Measurements from ENCODE around the gene ARL6IP4. TPM values are rescaled to one million over a fixed set of nuclear protein-coding genes. Genes with fewer than 3 reads are reported as not detected.

Gene ARL6IP4
- total RNA-seq, 2 experiments from 2014 or later, result 140 to 142 TPM

GRCh38 chr12:122987086-122987951, 6.8 kb downstream of the ARL6IP4 start:
- H3K4me1 Mint-ChIP-seq (ENCODE audit: low read depth), result peaks cover 25% of the 10 kb centered on the region
- POLR2A ChIA-PET, result interaction anchor here (1.2 kb wide), 1 partner anchor 12 kb away, joined by 4 read pairs; the partner anchor contains the start of gene OGFOD2
- ATAC-seq (ENCODE audit: poor library complexity) (no peak), DNase-seq (no peak)
- no peak overlapping the region for H3K27ac ChIP-seq (ENCODE audit: low read depth in 1 of 2, low read length in 2 of 2)
- TF ChIP-seq, protein P1, sequence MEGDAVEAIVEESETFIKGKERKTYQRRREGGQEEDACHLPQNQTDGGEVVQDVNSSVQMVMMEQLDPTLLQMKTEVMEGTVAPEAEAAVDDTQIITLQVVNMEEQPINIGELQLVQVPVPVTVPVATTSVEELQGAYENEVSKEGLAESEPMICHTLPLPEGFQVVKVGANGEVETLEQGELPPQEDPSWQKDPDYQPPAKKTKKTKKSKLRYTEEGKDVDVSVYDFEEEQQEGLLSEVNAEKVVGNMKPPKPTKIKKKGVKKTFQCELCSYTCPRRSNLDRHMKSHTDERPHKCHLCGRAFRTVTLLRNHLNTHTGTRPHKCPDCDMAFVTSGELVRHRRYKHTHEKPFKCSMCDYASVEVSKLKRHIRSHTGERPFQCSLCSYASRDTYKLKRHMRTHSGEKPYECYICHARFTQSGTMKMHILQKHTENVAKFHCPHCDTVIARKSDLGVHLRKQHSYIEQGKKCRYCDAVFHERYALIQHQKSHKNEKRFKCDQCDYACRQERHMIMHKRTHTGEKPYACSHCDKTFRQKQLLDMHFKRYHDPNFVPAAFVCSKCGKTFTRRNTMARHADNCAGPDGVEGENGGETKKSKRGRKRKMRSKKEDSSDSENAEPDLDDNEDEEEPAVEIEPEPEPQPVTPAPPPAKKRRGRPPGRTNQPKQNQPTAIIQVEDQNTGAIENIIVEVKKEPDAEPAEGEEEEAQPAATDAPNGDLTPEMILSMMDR (IDR thresholded peaks at IDR 0.05), result no peak
- CTCF ChIA-PET, result no interaction called here
- H3K9me3 ChIP-seq (ENCODE audit: control insufficient read depth in 1 of 2, insufficient read depth in 1 of 2, low read length in 2 of 2), result no peaks in the 10 kb centered on the region
- H3K27me3 Mint-ChIP-seq, result no peaks in the 10 kb centered on the region
- H3K36me3 ChIP-seq (ENCODE audit: insufficient read depth, low read length), result peaks cover 33% of the 10 kb centered on the region
- H3K9me3 Mint-ChIP-seq, result no peaks in the 10 kb centered on the region
- no peak overlapping the region for H3K27ac Mint-ChIP-seq
- H3K4me1 ChIP-seq (ENCODE audit: insufficient read depth, low read length), result peaks cover 28% of the 10 kb centered on the region
- no peak overlapping the region for H3K4me3 ChIP-seq (ENCODE audit: low read length)
- no peaks in the 10 kb centered on the region for H3K27me3 ChIP-seq (ENCODE audit: control insufficient read depth in 1 of 2, insufficient read depth in 2 of 2, low read length in 2 of 2)
- peaks cover 43% of the 10 kb centered on the region for H3K36me3 Mint-ChIP-seq (ENCODE audit: low read depth)
- intact Hi-C loops (cut with DNase I, micrococcal nuclease), result no loop called here
- H3K4me3 Mint-ChIP-seq, result no peak overlapping the region

DNA sequence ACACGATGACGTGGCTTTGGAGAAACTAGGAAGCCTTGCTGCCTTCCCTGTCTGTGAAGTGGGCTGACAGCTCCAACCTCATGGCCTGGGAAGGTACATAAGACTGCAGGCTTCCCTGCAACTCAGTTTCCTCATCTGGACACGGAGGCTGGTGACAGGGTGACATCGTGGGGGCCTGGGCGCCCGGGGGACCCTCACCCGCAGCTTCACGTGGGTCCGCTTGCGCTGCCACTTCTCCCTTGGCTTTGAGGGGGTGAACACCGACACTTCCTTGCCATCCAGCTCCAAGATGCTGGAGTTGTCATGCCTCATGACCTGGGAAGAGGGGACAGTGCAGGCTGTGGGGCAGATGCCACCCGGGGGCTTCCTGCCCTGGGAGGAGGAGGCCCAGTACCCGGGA, 7.6 kb downstream of the ARL6IP4 start:
- H3K4me3 Mint-ChIP-seq, result no peak overlapping the region
- no peaks in the 10 kb centered on the region for H3K9me3 Mint-ChIP-seq
- H3K36me3 Mint-ChIP-seq (ENCODE audit: low read depth), result peaks cover 40% of the 10 kb centered on the region
- H3K9me3 ChIP-seq (ENCODE audit: control insufficient read depth in 1 of 2, insufficient read depth in 1 of 2, low read length in 2 of 2), result no peaks in the 10 kb centered on the region
- no peak overlapping the region for H3K27ac ChIP-seq (ENCODE audit: low read depth in 1 of 2, low read length in 2 of 2)
- H3K27me3 Mint-ChIP-seq, result no peaks in the 10 kb centered on the region
- peaks cover 27% of the 10 kb centered on the region for H3K36me3 ChIP-seq (ENCODE audit: insufficient read depth, low read length)
- H3K4me1 Mint-ChIP-seq (ENCODE audit: low read depth), result peaks cover 21% of the 10 kb centered on the region
- ChIA-PET CTCF (no interaction called here), POLR2A (no interaction called here)
- H3K4me3 ChIP-seq (ENCODE audit: low read length), result no peak overlapping the region
- no peaks in the 10 kb centered on the region for H3K27me3 ChIP-seq (ENCODE audit: control insufficient read depth in 1 of 2, insufficient read depth in 2 of 2, low read length in 2 of 2)
- intact Hi-C loops (cut with DNase I, micrococcal nuclease), result no loop called here
- H3K4me1 ChIP-seq (ENCODE audit: insufficient read depth, low read length), result peaks cover 20% of the 10 kb centered on the region
- DNase-seq (no peak), ATAC-seq (ENCODE audit: poor library complexity) (no peak)
- no peak overlapping the region for H3K27ac Mint-ChIP-seq
- TF ChIP-seq, protein P1 (IDR thresholded peaks at IDR 0.05), result no peak

GRCh38 chr12:122988612-122989212, 8.2 kb downstream of the ARL6IP4 start:
- peaks cover 25% of the 10 kb centered on the region for H3K36me3 ChIP-seq (ENCODE audit: insufficient read depth, low read length)
- no peaks in the 10 kb centered on the region for H3K27me3 ChIP-seq (ENCODE audit: control insufficient read depth in 1 of 2, insufficient read depth in 2 of 2, low read length in 2 of 2)
- H3K27ac ChIP-seq (ENCODE audit: low read depth in 1 of 2, low read length in 2 of 2), result no peak overlapping the region
- Mint-ChIP-seq H3K4me3 (no peak overlapping the region), H3K4me1 (ENCODE audit: low read depth) (peaks cover 14% of the 10 kb centered on the region), H3K27ac (no peak overlapping the region), H3K36me3 (ENCODE audit: low read depth) (peaks cover 34% of the 10 kb centered on the region), H3K9me3 (no peaks in the 10 kb centered on the region), H3K27me3 (no peaks in the 10 kb centered on the region)
- ChIA-PET POLR2A (interaction anchor here (1.0 kb wide), 1 partner anchor 14 kb away, joined by 5 read pairs; the partner anchor contains the start of gene OGFOD2), CTCF (no interaction called here)
- peaks cover 14% of the 10 kb centered on the region for H3K4me1 ChIP-seq (ENCODE audit: insufficient read depth, low read length)
- DNase-seq (no peak), ATAC-seq (ENCODE audit: poor library complexity) (no peak)
- H3K4me3 ChIP-seq (ENCODE audit: low read length), result no peak overlapping the region
- intact Hi-C loops (cut with DNase I, micrococcal nuclease), result no loop called here
- TF ChIP-seq, protein P1 (IDR thresholded peaks at IDR 0.05), result no peak
- no peaks in the 10 kb centered on the region for H3K9me3 ChIP-seq (ENCODE audit: control insufficient read depth in 1 of 2, insufficient read depth in 1 of 2, low read length in 2 of 2)
